HepG2 (cell line): Measurements from ENCODE around the gene AKAP8. TPM values are rescaled to one million over a fixed set of nuclear protein-coding genes. Genes with fewer than 3 reads are reported as not detected.

Experiments used
- ARID3A ChIP-seq: IDR thresholded peaks from 2 replicates; pipeline ENCODE4 v1.6.1; 2012; ENCODE audit warnings: low read depth, low read length, improper control_type of control experiment
- ARNT ChIP-seq: fragments of 450-650 bp; IDR thresholded peaks from 2 replicates; pipeline ENCODE4 v1.6.1; 2017
- ARNT2 ChIP-seq: sonication (generic); formaldehyde crosslinking; IDR thresholded peaks from 2 replicates; pipeline ENCODE4 v1.8.0; 2022; ENCODE audit warnings: mild to moderate bottlenecking, low read depth, missing genetic modification reagents, moderate library complexity
- CEBPG ChIP-seq: IDR thresholded peaks from 2 replicates; pipeline ENCODE4 v1.6.1; 2016
- HOXD1 ChIP-seq: sonication (generic); formaldehyde crosslinking; IDR thresholded peaks from 2 replicates; pipeline ENCODE4 v1.5.0; 2020; ENCODE audit warnings: missing genetic modification reagents
- JUN ChIP-seq: sonication (generic); formaldehyde crosslinking; IDR thresholded peaks from 2 replicates; pipeline ENCODE4 v1.4.0; 2020; ENCODE audit warnings: mild to moderate bottlenecking, missing genetic modification reagents
- JUND ChIP-seq: sonication (generic); formaldehyde crosslinking; IDR thresholded peaks from 2 replicates; pipeline ENCODE4 v1.8.0; 2022; ENCODE audit warnings: mild to moderate bottlenecking, missing genetic modification reagents
- KLF16 ChIP-seq, 2 experiments: sonication (generic) in 1 of 2; formaldehyde crosslinking in 1 of 2; IDR thresholded peaks; 2 replicates each; pipeline versions ENCODE4 v1.6.1 to v1.8.0; 2016 to 2023; ENCODE audit warnings: missing genetic modification reagents in 2 of 2, missing compliant biosample characterization in 1 of 2
- KLF9 ChIP-seq: IDR thresholded peaks from 2 replicates; pipeline ENCODE4 v1.6.1; 2016; ENCODE audit warnings: low read depth
- MTA1 ChIP-seq: sonication (generic); formaldehyde crosslinking; IDR thresholded peaks from 2 replicates; pipeline ENCODE4 v1.4.0; 2020; ENCODE audit warnings: missing genetic modification reagents, mild to moderate bottlenecking, borderline replicate concordance
- MXD3 ChIP-seq: IDR thresholded peaks from 2 replicates; pipeline ENCODE4 v1.6.1; 2016; ENCODE audit warnings: mild to moderate bottlenecking, missing biosample characterization, missing genetic modification reagents
- NFIB ChIP-seq: sonication (generic); formaldehyde crosslinking; IDR thresholded peaks from 2 replicates; pipeline ENCODE4 v1.9.0; 2021; ENCODE audit warnings: missing genetic modification reagents, mild to moderate bottlenecking, borderline replicate concordance
- NR2F2 ChIP-seq: IDR thresholded peaks from 2 replicates; pipeline ENCODE4 v1.6.1; 2012; ENCODE audit warnings: low read depth, inconsistent platforms, borderline replicate concordance
- RFXAP ChIP-seq: sonication (generic); formaldehyde crosslinking; IDR thresholded peaks from 2 replicates; pipeline ENCODE4 v1.4.0; 2020; ENCODE audit warnings: missing genetic modification reagents, borderline replicate concordance
- TCF7L2 ChIP-seq: IDR thresholded peaks from 2 replicates; pipeline ENCODE4 v1.6.1; 2011; ENCODE audit warnings: mild to moderate bottlenecking, low read depth, low read length, moderate library complexity
- THAP7 ChIP-seq: sonication (generic); formaldehyde crosslinking; IDR thresholded peaks from 2 replicates; pipeline ENCODE4 v1.8.1; 2023; ENCODE audit warnings: mild to moderate bottlenecking, missing genetic modification reagents
- ZBTB39 ChIP-seq: sonication (generic); formaldehyde crosslinking; IDR thresholded peaks from 2 replicates; pipeline ENCODE4 v1.5.0; 2020; ENCODE audit warnings: missing genetic modification reagents
- ZKSCAN1 ChIP-seq: fragments of 150-350 bp; IDR thresholded peaks from 2 replicates; pipeline ENCODE4 v1.6.1; 2014; ENCODE audit warnings: low read length
- ZNF124 ChIP-seq: sonication (generic); formaldehyde crosslinking; IDR thresholded peaks from 2 replicates; pipeline ENCODE4 v1.4.0; 2020; ENCODE audit warnings: missing genetic modification reagents
- ZNF180 ChIP-seq: sonication (generic); formaldehyde crosslinking; IDR thresholded peaks from 2 replicates; pipeline ENCODE4 v1.4.0; 2020; ENCODE audit warnings: low read depth, missing genetic modification reagents, borderline replicate concordance
- ZNF326 ChIP-seq: sonication (generic); formaldehyde crosslinking; IDR thresholded peaks from 2 replicates; pipeline ENCODE4 v1.4.0; 2020; ENCODE audit warnings: missing genetic modification reagents, borderline replicate concordance
- ZNF350 ChIP-seq: sonication (generic); formaldehyde crosslinking; IDR thresholded peaks from 2 replicates; pipeline ENCODE4 v1.4.0; 2020; ENCODE audit warnings: mild to moderate bottlenecking, low read depth, missing genetic modification reagents, borderline replicate concordance
- ZNF414 ChIP-seq: sonication (generic); formaldehyde crosslinking; IDR thresholded peaks from 2 replicates; pipeline ENCODE4 v1.5.0; 2020; ENCODE audit warnings: missing genetic modification reagents
- ZNF556 ChIP-seq: sonication (generic); formaldehyde crosslinking; IDR thresholded peaks from 2 replicates; pipeline ENCODE4 v1.4.0; 2020; ENCODE audit warnings: mild to moderate bottlenecking, missing genetic modification reagents, borderline replicate concordance
- ZNF674 ChIP-seq: sonication (generic); formaldehyde crosslinking; IDR thresholded peaks from 2 replicates; pipeline ENCODE4 v1.5.0; 2020; ENCODE audit warnings: low read depth, mild to moderate bottlenecking, missing genetic modification reagents
- polyA plus RNA-seq, 8 experiments: library from polyadenylated mRNA; depleted of rRNA in 3 of 8; stranded (reverse) in 7 of 8; unstranded in 1 of 8; fragments of >200 nt; fragmentation: Illumina TruSeq in 4 of 8; extraction: Trizol in 4 of 8; gene quantifications; 2 replicates each; pipeline versions ENCODE4 v1.2.1 to v1.2.3, GENCODE V29; 2011 to 2016; ENCODE audit warnings: low read depth in 4 of 8, missing spikeins in 1 of 8, mixed read lengths in 1 of 8; ENCODE audit not compliant: insufficient read depth in 1 of 8
- total RNA-seq, 5 experiments: library from RNA; depleted of rRNA; stranded (reverse); fragments of >200 nt; fragmentation: Illumina TruSeq; extraction: Trizol; gene quantifications; 2 replicates each; pipeline ENCODE4 v1.2.3, GENCODE V29; 2016; ENCODE audit warnings: low read depth in 1 of 5

Gene AKAP8
- total and polyA plus RNA-seq, 2 of the 13 experiments (the other 11 are each of a cell fraction or from before 2014, with no cell fraction given): 15.9 to 22.1 TPM

- TF ChIP-seq ZBTB39 (CRISPR knock-in tag): 0 out of 2 replicates have a peak, but pooled peaks have one; percentile 69
- TF ChIP-seq JUN (CRISPR knock-in tag): no peak
- no peak for TF ChIP-seq ZKSCAN1
- no peak for TF ChIP-seq ARID3A
- TF ChIP-seq NFIB (CRISPR knock-in tag): peak; percentile 81; the same call in 1 of the 2 replicates
- TF ChIP-seq HOXD1 (CRISPR knock-in tag): peak; percentile 42
- peak; percentile 81; the same call in 1 of the 2 replicates for TF ChIP-seq ZNF350 (CRISPR knock-in tag)
- TF ChIP-seq CEBPG: no peak
- no peak for TF ChIP-seq NR2F2
- TF ChIP-seq ZNF414: peak; percentile 75
- no peak for TF ChIP-seq ZNF124
- TF ChIP-seq KLF16 (CRISPR knock-in tag; IDR thresholded peaks at IDR 0.05): peak in 1 of 2 experiments; percentile 8; a peak in 1 of 4 replicates
- peak; percentile 22; the same call in 1 of the 2 replicates for TF ChIP-seq MTA1
- peak; percentile 82; the same call in 1 of the 2 replicates for TF ChIP-seq MXD3
- TF ChIP-seq JUND: no peak
- TF ChIP-seq RFXAP (CRISPR knock-in tag): no peak
- TF ChIP-seq ZNF674 (CRISPR knock-in tag): no peak
- TF ChIP-seq KLF9 (CRISPR knock-in tag): no peak
- peak; percentile 38; the same call in 1 of the 2 replicates for TF ChIP-seq THAP7 (CRISPR knock-in tag)
- no peak for TF ChIP-seq TCF7L2
- TF ChIP-seq ARNT: no peak
- TF ChIP-seq ZNF326: peak; percentile 93
- peak; percentile 71 for TF ChIP-seq ARNT2
- TF ChIP-seq ZNF180 (CRISPR knock-in tag): no peak
- no peak for TF ChIP-seq ZNF556 (CRISPR knock-in tag)
Observed at GRCh38 chr19:15418579-15419412, 39.2 kb upstream of the AKAP8 start, which contains the start of gene AKAP8L (continued).
